Heart right ventricle (tissue), 16 donors: ENCODE measurements around the gene ZNF555. TPM values are rescaled to one million over a fixed set of nuclear protein-coding genes. Genes with fewer than 3 reads are reported as not detected.

ENCODE experiments used
- ATAC-seq, 8 donors: fragments of 200-7000 bp; cut with Tn5 transposase; one replicate each; pipeline ENCODE4 v1.9.1; 2020; ENCODE audit warnings: mild to moderate bottlenecking in 8 of 8, moderate library complexity in 8 of 8, moderate number of reproducible peaks in 1 of 8
- DNase-seq, 2 donors: peaks; one replicate each; pipeline ENCODE4 v3.0.0-alpha.2; 2020
- H3K27ac ChIP-seq, 10 donors: fragments of 200-600 bp; sonication (generic) in 2 of 10; one replicate each; pipeline versions ENCODE4 v1.5.0 to v1.8.0; 2020 to 2022; ENCODE audit warnings: mild to moderate bottlenecking in 3 of 10
- H3K27me3 ChIP-seq, 7 donors: fragments of 200-600 bp; one replicate each; pipeline ENCODE4 v1.8.0; 2021 to 2022; ENCODE audit warnings: mild to moderate bottlenecking in 2 of 7
- H3K36me3 ChIP-seq, 9 donors: fragments of 200-600 bp; sonication (generic) in 1 of 9; one replicate each; pipeline versions ENCODE4 v1.5.0 to v1.8.0; 2020 to 2022; ENCODE audit warnings: mild to moderate bottlenecking in 2 of 9
- H3K4me1 ChIP-seq, 9 donors: fragments of 200-600 bp; sonication (generic) in 1 of 9; one replicate each; pipeline versions ENCODE4 v1.5.0 to v1.8.0; 2020 to 2022; ENCODE audit warnings: mild to moderate bottlenecking in 4 of 9
- H3K4me3 ChIP-seq, 10 donors: fragments of 200-600 bp; sonication (generic) in 2 of 10; one replicate each; pipeline versions ENCODE4 v1.5.0 to v1.8.0; 2020 to 2022; ENCODE audit warnings: mild to moderate bottlenecking in 7 of 10, moderate library complexity in 2 of 10
- H3K9me3 ChIP-seq, 11 donors: fragments of 200-600 bp in 10 of 11; sonication (generic) in 2 of 11; one replicate each; pipeline versions ENCODE4 v1.5.0 to v1.8.0; 2013 to 2022; ENCODE audit warnings: mild to moderate bottlenecking in 2 of 11, control low read depth in 1 of 11, moderate library complexity in 1 of 11
- CTCF ChIP-seq, 9 donors: fragments of 200-600 bp; sonication (generic) in 2 of 9; IDR thresholded peaks; one replicate each; pipeline versions ENCODE4 v1.5.0 to v1.8.0; 2021 to 2022; ENCODE audit warnings: antibody characterized with exemption in 9 of 9, mild to moderate bottlenecking in 5 of 9, moderate library complexity in 1 of 9
- WGBS, 2 donors: extraction: QIAGEN DNeasy Blood & Tissue Kit; methylation state at CpG; one replicate each; pipeline ENCODE4 v1.1.7; 2013; ENCODE audit warnings: inconsistent platforms in 1 of 2; 5-methylcytosine and 5-hydroxymethylcytosine counted together
- intact Hi-C, 10 donors: fragments of 100-400 bp; cut with DNase I; formaldehyde crosslinking; loops; one replicate each; pipeline versions ENCODE4 v1.11.1 to v1.14.2; 2022
- polyA plus RNA-seq, 2 donors: library from polyadenylated mRNA; stranded (reverse); fragments of 200-250 nt; gene quantifications; one replicate each; pipeline ENCODE4 v1.2.3, GENCODE V29; 2013
- total RNA-seq, 10 donors: library from RNA; stranded (reverse); fragmentation: NEBNext Ultra II Directional in 3 of 10; extraction: Animal tissue kit (Norgen Biotek cat#: 25700) in 3 of 10; gene quantifications; one replicate each; pipeline versions ENCODE4 v1.2.1 to v1.2.4, GENCODE V29; 2021 to 2023
- donor health status: Arrhythmogenic right ventricular cardiomyopathy.
- donor health status: ischemic (EF 13 %, LVEDD 7.1; RV severe dilation, severe dysfunction).
- donor health status: healthy with polysubstance abuse.
- donor health status: DM: no; HTN: yes; CAD: no.
- donor health status: DM: no; HTN: no; CAD: no.
- donor health status: ischemic (EF 25% LVEDD 6.9; RV normal size, moderate dysfunction).
- donor health status: ischemic (EF 25% LVEDD 5.7; RV mildly dilated, moderate dysfunction).
- donor health status: healthy.
- donor health status: DM: yes; HTN: yes; CAD: no.
- donor health status: Ischemic cardiomyopathy.
- donor health status: ischemic (EF 35%, LVEDD 5.7; RV mildly dilated, moderate dysfunction).
- donor health status: nonischemic (EF 11% LVEDD 7.7; RV severe dilation, severe dysfunction).
- donor health status: DM: yes; HTN: yes; CAD: no.
- donor health status: PGD.
- donor health status: ischemic (EF 29% LVEDD 5.4; RV normal size, mild dysfunction).
- donor health status: nonischemic (EF 23%, LVEDD 6.1; RV moderate dilation, normal function).

ZNF555 gene
- total and polyA plus RNA-seq, 12 donors = 2.6 to 11.3 (median 8.2) TPM

DNA sequence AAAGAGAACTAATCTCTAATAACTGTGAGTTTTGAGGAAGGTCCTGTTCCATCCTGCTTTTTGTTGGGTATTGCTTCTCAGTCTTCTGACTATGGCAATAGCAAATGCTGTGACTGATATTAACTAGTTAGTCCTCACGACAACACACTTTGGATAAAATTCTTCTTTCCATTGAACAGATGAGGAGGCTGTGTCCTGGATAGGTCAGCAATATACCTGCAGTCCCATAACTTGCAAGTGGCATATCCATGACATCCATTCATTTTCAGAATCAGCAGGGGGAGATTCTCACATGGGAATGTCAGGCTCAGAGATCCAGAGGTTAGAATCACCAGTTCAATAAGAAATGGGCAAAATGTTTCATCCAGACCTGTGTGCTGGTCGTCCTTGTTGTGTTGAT is 14.3 kb upstream of the ZNF555 start:
- no peaks in the 10 kb centered on the region for H3K27me3 ChIP-seq
- no peaks in the 10 kb centered on the region for H3K4me1 ChIP-seq
- TF ChIP-seq CTCF (IDR thresholded peaks at IDR 0.05) = no peak
- H3K9me3 ChIP-seq = peaks cover 0 to 52% (median 7%) of the 10 kb centered on the region in 11 donors
- no peak overlapping the region for H3K27ac ChIP-seq
- 86 to 91% methylated on average over 2 of the region's 2 CpGs for WGBS, 2 donors
- no peak overlapping the region for H3K4me3 ChIP-seq
- H3K36me3 ChIP-seq = peaks cover 0 to 75% (median 22%) of the 10 kb centered on the region in 9 donors
- no peak for DNase-seq
- ATAC-seq = no peak
- intact Hi-C loops = no loop called here

DNA sequence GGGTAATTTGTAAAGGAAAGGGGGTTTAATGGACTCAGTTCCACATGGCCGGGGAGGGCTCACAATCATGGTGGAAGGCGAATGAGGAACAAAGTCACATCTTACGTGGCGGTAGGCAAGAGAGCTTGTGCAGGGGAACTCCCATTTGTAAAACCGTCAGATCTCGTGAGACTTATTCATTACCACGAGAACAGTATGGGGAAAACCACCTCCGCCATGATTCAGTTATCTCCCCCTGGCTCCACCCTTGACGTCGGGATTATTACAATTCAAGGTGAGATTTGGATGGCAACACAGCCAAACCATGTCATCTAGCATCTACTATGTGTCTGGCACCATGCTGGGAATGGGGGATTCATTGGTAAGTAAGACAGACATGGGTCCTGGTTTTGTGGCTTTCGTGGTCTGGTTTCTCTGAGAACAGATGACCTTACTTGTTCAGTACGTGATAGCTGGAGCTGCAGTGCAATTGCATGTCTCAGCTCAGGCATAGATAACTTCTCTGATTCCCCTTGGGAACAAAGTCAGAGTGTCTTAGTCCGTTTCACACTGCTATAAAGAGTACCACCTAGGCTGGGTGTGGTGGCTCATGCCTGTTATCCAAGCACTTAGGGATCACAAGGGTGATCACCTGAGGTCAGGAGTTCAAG is 13.3 kb upstream of the ZNF555 start:
- no peak overlapping the region for H3K4me3 ChIP-seq
- peaks cover 0 to 62% (median 16%) of the 10 kb centered on the region in 11 donors for H3K9me3 ChIP-seq
- TF ChIP-seq CTCF (IDR thresholded peaks at IDR 0.05) = no peak
- DNase-seq (no peak), ATAC-seq (no peak)
- peaks cover under 1 to 84% (median 32%) of the 10 kb centered on the region in 9 donors for H3K36me3 ChIP-seq
- no peak overlapping the region for H3K27ac ChIP-seq
- H3K27me3 ChIP-seq = no peaks in the 10 kb centered on the region
- intact Hi-C loops = no loop called here
- 96 to 97% methylated on average over 13 of the region's 13 CpGs for WGBS, 2 donors
- no peaks in the 10 kb centered on the region for H3K4me1 ChIP-seq

- Histone ChIP-seq H3K9me3 (peaks cover 3 to 100% (median 66%) of the 10 kb centered on the region in 11 donors), H3K27ac (no peak overlapping the region), H3K4me3 (no peak overlapping the region), H3K4me1 (no peaks in the 10 kb centered on the region), H3K27me3 (no peaks in the 10 kb centered on the region), H3K36me3 (peaks cover 7 to 85% (median 31%) of the 10 kb centered on the region in 9 donors)
- TF ChIP-seq CTCF (IDR thresholded peaks at IDR 0.05) = no peak
- ATAC-seq (no peak), DNase-seq (no peak)
- WGBS, 2 donors = 98% methylated on average over 19 of the region's 19 CpGs
- intact Hi-C loops = no loop called here
These were observed 6.9 kb upstream of the ZNF555 start for GRCh38 chr19:2834294-2834871.

DNA sequence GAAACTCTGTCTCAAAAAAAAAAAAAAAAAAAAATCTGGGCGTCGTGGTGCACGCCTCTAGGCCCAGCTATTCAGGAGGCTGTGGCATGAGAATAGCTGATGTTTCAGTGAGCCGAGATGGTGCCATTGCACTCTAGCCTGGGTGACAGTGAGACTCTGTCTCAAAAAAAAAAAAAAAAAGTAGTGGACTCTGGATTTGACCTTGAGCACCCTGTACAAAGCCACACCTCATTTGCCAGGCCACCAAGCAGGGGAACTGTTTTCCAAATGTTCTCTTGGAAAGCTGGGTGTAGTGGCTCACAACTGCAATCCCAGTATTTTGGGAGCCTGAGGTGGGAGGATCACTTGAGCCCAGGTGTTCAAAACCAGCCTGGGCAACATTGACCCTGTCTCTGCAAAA is 3.8 kb upstream of the ZNF555 start:
- intact Hi-C loops = no loop called here
- WGBS, 2 donors = 88% methylated on average over 4 of the region's 4 CpGs
- no peak for TF ChIP-seq CTCF (IDR thresholded peaks at IDR 0.05)
- no peak for ATAC-seq
- peaks cover 4 to 60% (median 26%) of the 10 kb centered on the region in 9 donors for H3K36me3 ChIP-seq
- H3K4me3 ChIP-seq = no peak overlapping the region
- H3K27me3 ChIP-seq = no peaks in the 10 kb centered on the region
- peaks cover 3 to 78% (median 55%) of the 10 kb centered on the region in 11 donors for H3K9me3 ChIP-seq
- H3K4me1 ChIP-seq = peaks cover 0 to 10% (median 5%) of the 10 kb centered on the region in 9 donors
- DNase-seq = no peak
- H3K27ac ChIP-seq = no peak overlapping the region
